Measurements from ENCODE around the gene ZFAND4. TPM values are rescaled to one million over a fixed set of nuclear protein-coding genes. Genes with fewer than 3 reads are reported as not detected.
"Not testable (repeated sequence)": the region's sequence is repeated elsewhere in the genome, so short reads cannot be mapped to it uniquely, and the experiment has no call there.

The ZFAND4 gene
- total RNA-seq, 1 donor from 2014 or later: 2.1 TPM

DNA sequence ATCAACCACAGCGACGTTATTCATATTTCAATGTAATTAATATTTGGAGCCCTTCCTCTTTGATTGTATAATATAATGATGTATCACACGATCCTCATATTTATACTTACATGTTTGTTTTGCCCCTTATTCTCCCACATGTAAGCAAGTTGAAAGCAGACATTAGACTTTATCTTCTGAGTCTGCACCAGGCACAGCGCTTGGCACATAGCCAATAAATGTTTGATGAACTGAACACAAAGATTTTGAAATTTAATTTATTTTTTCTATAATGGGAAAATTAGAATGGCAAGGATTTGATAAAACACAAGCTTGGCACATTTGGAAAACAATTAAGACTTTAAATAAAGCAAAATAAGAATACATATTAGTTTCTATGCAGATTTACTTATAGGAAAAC, 31.6 kb downstream of the ZFAND4 start:
- no peak for DNase-seq (ENCODE audit: low read depth in 2 of 2)

DNA sequence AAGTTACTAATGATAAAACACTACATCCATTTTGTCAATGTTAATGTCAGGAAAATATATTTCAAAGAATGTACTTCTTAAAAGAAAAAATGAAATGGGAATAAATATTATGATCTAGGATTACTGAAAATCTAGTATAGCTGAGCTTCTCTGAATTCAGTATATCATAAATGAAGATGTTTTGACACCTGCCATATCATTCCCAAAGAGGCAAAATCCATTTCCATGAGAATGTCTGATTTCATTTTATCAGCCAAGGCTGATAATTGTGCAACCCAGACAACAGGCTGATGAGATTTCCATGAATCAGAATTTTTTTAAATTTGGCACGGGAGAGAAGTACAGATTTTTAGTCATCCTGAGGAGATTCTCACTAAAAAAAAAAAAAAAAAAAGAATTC, 32.5 kb downstream of the ZFAND4 start:
- no peak for DNase-seq (ENCODE audit: low read depth in 2 of 2)

- DNase-seq (ENCODE audit: low read depth in 2 of 2): no peak
These were observed 45.0 kb downstream of the ZFAND4 start for GRCh38 chr10:45627412-45628048.

- DNase-seq (ENCODE audit: low read depth in 2 of 2): no peak
These were observed 46.7 kb downstream of the ZFAND4 start for GRCh38 chr10:45625879-45626278.

GRCh38 chr10:45624724-45625123, 47.8 kb downstream of the ZFAND4 start:
- DNase-seq (ENCODE audit: low read depth in 2 of 2): no peak

DNA sequence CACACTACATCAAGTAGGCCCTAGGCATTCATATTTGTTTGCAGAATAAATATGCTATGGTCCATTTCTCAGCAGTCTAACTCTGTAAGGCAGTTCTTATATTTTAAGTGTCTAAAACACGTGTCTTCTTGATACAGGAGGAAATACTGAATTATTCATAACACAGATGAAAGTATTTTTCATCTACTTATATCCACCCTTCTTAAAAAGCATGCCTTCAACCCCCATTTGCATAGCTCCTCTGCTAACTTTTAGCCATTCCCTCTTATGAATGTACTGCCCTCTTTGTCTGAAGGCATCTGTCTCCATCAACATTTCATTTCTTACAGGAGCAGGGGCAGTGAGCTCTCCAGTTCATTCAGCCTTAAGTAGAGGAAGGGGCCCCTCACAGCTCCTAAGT, 57.7 kb downstream of the ZFAND4 start:
- no peak for DNase-seq (ENCODE audit: low read depth in 2 of 2)

DNA sequence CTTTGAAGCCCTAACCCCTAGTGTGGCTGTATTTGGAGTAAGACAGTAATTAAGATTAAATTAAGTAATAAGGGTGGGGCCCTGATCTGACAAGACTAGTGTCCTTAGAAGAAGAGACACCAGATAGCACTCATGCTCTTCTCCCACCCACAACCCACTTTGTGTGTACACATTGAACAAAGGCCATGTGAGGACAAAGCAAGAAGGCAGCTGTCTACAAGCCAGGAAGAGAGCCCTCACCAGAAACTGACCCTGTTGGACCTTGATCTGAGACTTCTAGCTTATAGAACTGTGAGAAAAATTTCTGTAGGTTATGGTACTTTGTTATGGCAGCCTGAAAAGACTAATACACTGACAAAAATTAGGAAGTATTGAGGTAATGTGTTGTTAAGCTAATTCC, 59.8 kb downstream of the ZFAND4 start:
- no peak for DNase-seq (ENCODE audit: low read depth in 2 of 2)

GRCh38 chr10:45608052-45608451, 64.5 kb downstream of the ZFAND4 start:
- DNase-seq (ENCODE audit: low read depth in 2 of 2): no peak

DNA sequence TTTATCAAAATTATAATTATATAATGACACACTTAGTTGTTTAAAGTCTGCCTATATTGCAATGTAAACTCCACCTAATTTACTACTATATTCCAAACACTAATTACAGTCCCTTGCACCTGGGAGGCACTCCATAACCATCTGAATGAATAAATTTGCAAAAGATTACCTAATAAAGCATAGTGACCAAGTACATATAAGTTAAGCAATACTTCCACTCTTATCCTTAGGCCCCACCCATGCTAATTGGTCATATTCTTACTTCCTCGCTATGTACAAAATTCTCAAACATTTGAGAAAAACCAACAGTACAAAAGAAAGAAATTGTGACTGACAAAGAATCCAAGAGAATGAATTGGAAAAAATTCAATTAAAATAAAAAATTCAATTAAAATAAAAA, 65.3 kb downstream of the ZFAND4 start:
- DNase-seq (ENCODE audit: low read depth in 2 of 2): no peak

- DNase-seq (ENCODE audit: low read depth in 2 of 2): no peak
These were observed 69.7 kb downstream of the ZFAND4 start for GRCh38 chr10:45602836-45603235.

- peak in 1 of 2 donors; percentile 4 for DNase-seq (ENCODE audit: low read depth in 2 of 2)
These were observed 70.4 kb downstream of the ZFAND4 start for GRCh38 chr10:45602082-45602730.

- DNase-seq (ENCODE audit: low read depth in 2 of 2): not testable (repeated sequence)
These were observed 71.2 kb downstream of the ZFAND4 start for GRCh38 chr10:45601254-45601930.

GRCh38 chr10:45600337-45601253, 72.0 kb downstream of the ZFAND4 start:
- DNase-seq (ENCODE audit: low read depth in 2 of 2): not testable (repeated sequence)

DNA sequence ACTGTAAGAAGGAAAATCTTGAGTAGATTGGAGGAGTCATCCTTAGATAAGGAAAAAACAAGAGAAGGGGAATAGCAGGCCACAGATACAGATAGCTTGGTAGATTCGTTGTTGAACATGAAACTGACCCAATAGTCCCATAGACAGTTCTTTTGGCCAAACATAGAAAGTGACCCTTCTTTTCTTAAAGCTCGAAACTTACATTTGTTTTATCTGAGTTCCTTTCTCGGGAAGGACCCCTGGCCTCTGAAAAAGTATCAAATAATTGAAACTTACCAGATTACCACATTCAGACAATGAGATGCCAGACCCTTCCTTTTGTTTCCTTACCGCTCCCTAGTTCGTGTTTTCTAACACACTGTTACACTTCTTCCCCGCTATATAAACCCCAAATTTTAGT, 72.9 kb downstream of the ZFAND4 start:
- no peak for DNase-seq (ENCODE audit: low read depth in 2 of 2)

DNA sequence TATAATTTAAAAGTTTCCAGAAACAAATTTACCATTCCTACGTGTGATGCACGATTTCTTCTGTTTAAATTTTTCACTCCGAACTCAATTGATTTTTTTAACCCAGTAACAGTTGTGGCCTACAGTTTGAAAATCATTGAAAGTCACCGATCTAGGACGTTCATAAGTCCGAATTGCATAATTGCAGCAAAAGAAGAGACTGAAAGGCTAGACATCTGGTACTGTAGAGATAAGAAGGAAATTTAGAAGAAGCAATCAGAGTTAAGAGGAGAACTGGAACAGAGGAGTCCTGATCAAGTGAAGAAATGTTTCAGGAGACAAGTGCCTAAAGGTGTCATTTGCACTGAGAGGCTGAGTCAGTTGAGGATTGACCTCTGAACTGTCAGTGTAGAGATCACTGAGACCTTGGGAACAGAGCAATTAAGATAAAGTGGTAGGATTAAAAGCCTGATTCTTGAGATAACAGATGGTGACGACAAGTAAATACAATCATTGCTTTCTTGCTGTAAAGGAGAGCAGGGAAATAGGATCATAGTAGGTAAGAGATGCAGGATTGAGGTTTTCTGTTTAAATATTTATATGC, 73.5 kb downstream of the ZFAND4 start:
- no peak for DNase-seq (ENCODE audit: low read depth in 2 of 2)

GRCh38 chr10:45596526-45596925, 76.0 kb downstream of the ZFAND4 start:
- no peak for DNase-seq (ENCODE audit: low read depth in 2 of 2)

- peak; percentile 88 to 95 for DNase-seq (ENCODE audit: low read depth in 2 of 2)
These were observed 78.1 kb downstream of the ZFAND4 start for GRCh38 chr10:45594276-45595157.

GRCh38 chr10:45593938-45594275, 78.7 kb downstream of the ZFAND4 start:
- DNase-seq (ENCODE audit: low read depth in 2 of 2): no peak

DNA sequence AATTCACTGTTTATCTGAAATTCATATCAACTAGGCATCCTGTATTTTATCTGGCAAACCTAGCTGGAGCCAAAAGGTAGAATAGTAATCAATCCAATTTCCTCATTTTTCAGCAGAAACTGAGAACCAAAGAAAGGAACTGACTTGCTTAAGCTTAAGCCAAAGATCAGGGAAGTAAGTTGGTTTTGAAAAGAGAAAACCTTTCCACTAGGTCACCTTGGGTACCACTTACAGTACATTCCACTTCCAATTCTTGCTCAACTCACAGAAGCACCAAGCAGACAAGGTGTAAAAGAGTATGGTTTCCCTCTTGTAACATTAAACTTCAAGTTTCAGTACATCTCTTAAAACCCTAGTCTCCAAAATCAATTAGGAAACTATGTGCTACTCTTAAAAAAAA, 79.6 kb downstream of the ZFAND4 start:
- no peak for DNase-seq (ENCODE audit: low read depth in 2 of 2)

DNA sequence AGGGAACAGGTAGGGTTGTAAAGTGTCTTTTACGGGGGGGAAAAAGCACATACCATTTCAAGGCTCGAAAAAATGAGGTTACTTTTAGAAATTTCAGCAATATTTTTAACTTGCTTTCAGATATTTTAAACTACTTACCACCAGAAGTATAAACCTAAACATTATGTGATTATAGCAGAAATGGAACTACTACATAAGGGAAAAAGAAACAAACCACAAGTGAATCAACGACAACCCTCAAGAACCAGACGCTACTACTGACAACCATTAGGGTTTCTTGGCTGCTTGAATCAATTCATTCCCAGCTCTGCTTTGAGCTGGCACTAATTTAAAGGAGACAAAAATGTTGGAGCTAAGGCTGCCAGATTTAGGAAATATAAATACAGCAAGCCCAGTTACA, 80.1 kb downstream of the ZFAND4 start:
- no peak for DNase-seq (ENCODE audit: low read depth in 2 of 2)

- DNase-seq (ENCODE audit: low read depth in 2 of 2): no peak
These were observed 81.3 kb downstream of the ZFAND4 start for GRCh38 chr10:45591280-45591679.
